B cell (primary cell): ENCODE data around the gene SDCCAG8. TPM values are rescaled to one million over a fixed set of nuclear protein-coding genes. Genes with fewer than 3 reads are reported as not detected.

ENCODE experiments used
- ATAC-seq: fragments of 200-7000 bp; cut with Tn5 transposase; one replicate; pipeline ENCODE4 v1.10.0; 2021; ENCODE audit warnings: low read depth, mild to moderate bottlenecking, moderate number of reproducible peaks, moderate library complexity
- CTCF ChIA-PET: fragments of 350-600 bp; sonication (Branson Sonifier 250); formaldehyde crosslinking; loops from one replicate; lab custom pipeline; 2021; ENCODE audit warnings: antibody characterized with exemption, inconsistent platforms; lab: Charles Lee
- POLR2A ChIA-PET: fragments of 350-600 bp; sonication (Branson Sonifier 250); formaldehyde crosslinking; loops from one replicate; lab custom pipeline; 2021; ENCODE audit warnings: antibody characterized with exemption; lab: Charles Lee
- DNase-seq: peaks from one replicate; pipeline ENCODE4 v3.0.0; 2013
- H2AFZ ChIP-seq: 2 replicates; pipeline ENCODE4 v1.6.1; 2012; ENCODE audit warnings: mild to moderate bottlenecking, low read depth, low read length; ENCODE audit not compliant: insufficient read depth, poor library complexity, severe bottlenecking
- H3K27ac ChIP-seq, 2 donors: 1 replicate in 1 of 2; 2 replicates in 1 of 2; pipeline ENCODE4 v1.5.1; 2012 to 2013; ENCODE audit warnings: low read length in 2 of 2, mild to moderate bottlenecking in 2 of 2, moderate library complexity in 1 of 2
- H3K27me3 ChIP-seq, 4 experiments: fragments of 200-600 bp in 1 of 4; sonication (generic) in 1 of 4; replicated peaks in 1 of 4; 1 replicate in 2 of 4; 2 replicates in 2 of 4; pipeline versions ENCODE4 v1.6.1 to v1.7.0; 2013 to 2016; ENCODE audit warnings: low read length in 3 of 4, mild to moderate bottlenecking in 2 of 4, mixed read lengths in 1 of 4, moderate library complexity in 1 of 4; ENCODE audit not compliant: insufficient read depth in 4 of 4, control insufficient read depth in 3 of 4; ENCODE audit errors: control extremely low read depth in 1 of 4
- H3K36me3 ChIP-seq, 2 experiments: replicated peaks in 1 of 2; 1 replicate in 1 of 2; 2 replicates in 1 of 2; pipeline versions ENCODE4 v1.6.1 to v1.7.1; 2013; ENCODE audit warnings: low read length in 1 of 2; ENCODE audit not compliant: insufficient read depth in 2 of 2, control insufficient read depth in 1 of 2; ENCODE audit errors: control extremely low read depth in 1 of 2, extremely low read depth in 1 of 2
- H3K4me1 ChIP-seq, 2 donors: fragments of 200-600 bp in 1 of 2; sonication (generic) in 1 of 2; 1 replicate in 1 of 2; 2 replicates in 1 of 2; pipeline versions ENCODE4 v1.5.1 to v1.6.1; 2013 to 2017; ENCODE audit warnings: low read length in 2 of 2; ENCODE audit not compliant: control insufficient read depth in 2 of 2, insufficient read depth in 2 of 2
- H3K4me2 ChIP-seq: replicated peaks from 2 replicates; pipeline ENCODE3; 2012; ENCODE audit warnings: mild to moderate bottlenecking, low read depth, low read length; ENCODE audit not compliant: poor library complexity, severe bottlenecking
- H3K4me3 ChIP-seq, 5 experiments: fragments of 200-600 bp in 1 of 5; sonication (generic) in 1 of 5; 1 replicate in 3 of 5; 2 replicates in 2 of 5; pipeline versions ENCODE4 v1.5.1 to v1.7.0; 2011 to 2016; ENCODE audit warnings: low read length in 4 of 5, mild to moderate bottlenecking in 4 of 5, low read depth in 2 of 5, control low read depth in 1 of 5, moderate library complexity in 1 of 5; ENCODE audit not compliant: insufficient read depth in 1 of 5; ENCODE audit errors: control extremely low read depth in 1 of 5, extremely low read depth in 1 of 5
- H3K79me2 ChIP-seq: fragments of 200-600 bp; sonication (generic); one replicate; pipeline ENCODE4 v1.6.0; 2016; ENCODE audit warnings: low read length; ENCODE audit not compliant: control insufficient read depth, insufficient read depth
- H3K9ac ChIP-seq: fragments of 200-600 bp; sonication (generic); 2 replicates; pipeline ENCODE4 v1.6.1; 2017; ENCODE audit warnings: mild to moderate bottlenecking, low read length, moderate library complexity
- H3K9me3 ChIP-seq, 3 donors: one replicate each; pipeline versions ENCODE4 v1.6.1 to v1.7.1; 2013; ENCODE audit warnings: low read length in 2 of 3; ENCODE audit not compliant: control insufficient read depth in 2 of 3, insufficient read depth in 1 of 3; ENCODE audit errors: control extremely low read depth in 1 of 3
- H4K20me1 ChIP-seq: 2 replicates; pipeline ENCODE4 v1.6.0; 2012; ENCODE audit warnings: mild to moderate bottlenecking, low read length; ENCODE audit not compliant: insufficient read depth, control insufficient read depth, poor library complexity, severe bottlenecking
- H3K27ac Mint-ChIP-seq: one replicate; pipeline ENCODE4 v1.8.0; 2021; ENCODE audit warnings: mixed read lengths
- H3K27me3 Mint-ChIP-seq: one replicate; pipeline ENCODE4 v1.8.0; 2021; ENCODE audit warnings: mixed read lengths
- H3K4me1 Mint-ChIP-seq: one replicate; pipeline ENCODE4 v1.8.0; 2021; ENCODE audit warnings: mixed read lengths
- H3K4me3 Mint-ChIP-seq: one replicate; pipeline ENCODE4 v1.8.0; 2021; ENCODE audit warnings: mixed read lengths
- H3K9me3 Mint-ChIP-seq: one replicate; pipeline ENCODE4 v1.8.0; 2022; ENCODE audit warnings: mixed read lengths; ENCODE audit not compliant: insufficient read depth
- EZH2 ChIP-seq: IDR thresholded peaks from 2 replicates; pipeline ENCODE4 v1.6.1; 2012; ENCODE audit warnings: borderline replicate concordance, low read depth, mild to moderate bottlenecking, moderate library complexity, low read length; ENCODE audit not compliant: insufficient read depth, poor library complexity, severe bottlenecking
- WGBS: methylation state at CpG from one replicate; pipeline ENCODE4 v1.1.5; 2013; ENCODE audit warnings: missing lambda C conversion rate; ENCODE audit not compliant: insufficient coverage; 5-methylcytosine and 5-hydroxymethylcytosine counted together
- intact Hi-C: fragments of 100-400 bp; cut with micrococcal nuclease; formaldehyde crosslinking; loops from one replicate; pipeline ENCODE4 v1.10.0; 2022
- polyA plus RNA-seq: library from polyadenylated mRNA; depleted of rRNA; stranded (reverse); fragments of >200 nt; gene quantifications from 2 replicates; pipeline ENCODE4 v1.2.3, GENCODE V29; 2012
- total RNA-seq, 2 donors: library from RNA; stranded (reverse); fragments of 120-200 nt in 1 of 2; gene quantifications; 1 replicate in 1 of 2; 2 replicates in 1 of 2; pipeline versions ENCODE4 v1.2.3 to v1.2.4, GENCODE V29; 2013 to 2022
- TF ChIP-seq, protein P1 (sequence below): fragments of 200-600 bp; IDR thresholded peaks from one replicate; pipeline ENCODE4 v1.8.0; 2022; ENCODE audit warnings: antibody characterized with exemption, mild to moderate bottlenecking

The SDCCAG8 gene
- total and polyA plus RNA-seq, 2 donors (not counting 1 experiment from before 2014, with no cell fraction given) = 37.1 to 60.7 TPM

DNA sequence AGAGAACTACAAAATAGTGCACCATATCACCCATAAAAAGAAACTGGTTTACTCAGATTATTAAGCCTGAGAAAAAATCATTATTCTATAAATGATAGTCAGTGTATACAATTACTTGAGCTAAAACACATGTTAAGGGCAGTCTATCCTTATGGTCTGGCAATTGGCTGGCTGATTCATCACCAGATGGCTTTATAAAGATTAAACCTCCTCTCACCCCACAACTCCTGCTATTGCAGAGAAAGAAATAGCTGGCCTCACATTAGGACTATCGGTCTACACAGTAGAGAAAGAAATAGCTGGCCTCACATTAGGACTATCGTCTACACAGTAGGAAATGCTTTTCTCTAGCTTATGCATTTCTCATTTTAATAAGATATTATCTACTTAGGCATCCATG, 21.9 kb upstream of the SDCCAG8 start:
- H3K27me3 ChIP-seq = no peaks in the 10 kb centered on the region
- peaks cover 10 to 18% of the 10 kb centered on the region in 2 experiments for H3K36me3 ChIP-seq
- Mint-ChIP-seq H3K27me3 (no peaks in the 10 kb centered on the region), H3K4me1 (peaks cover 24% of the 10 kb centered on the region), H3K9me3 (peaks cover 18% of the 10 kb centered on the region), H3K27ac (no peak overlapping the region), H3K4me3 (no peak overlapping the region)
- no peak overlapping the region for H3K27ac ChIP-seq
- H3K4me1 ChIP-seq = peaks cover 8 to 11% of the 10 kb centered on the region in 2 donors
- H3K4me2 ChIP-seq = no peak overlapping the region
- H4K20me1 ChIP-seq = peaks cover 23% of the 10 kb centered on the region
- no peak for TF ChIP-seq EZH2
- TF ChIP-seq, protein P1, sequence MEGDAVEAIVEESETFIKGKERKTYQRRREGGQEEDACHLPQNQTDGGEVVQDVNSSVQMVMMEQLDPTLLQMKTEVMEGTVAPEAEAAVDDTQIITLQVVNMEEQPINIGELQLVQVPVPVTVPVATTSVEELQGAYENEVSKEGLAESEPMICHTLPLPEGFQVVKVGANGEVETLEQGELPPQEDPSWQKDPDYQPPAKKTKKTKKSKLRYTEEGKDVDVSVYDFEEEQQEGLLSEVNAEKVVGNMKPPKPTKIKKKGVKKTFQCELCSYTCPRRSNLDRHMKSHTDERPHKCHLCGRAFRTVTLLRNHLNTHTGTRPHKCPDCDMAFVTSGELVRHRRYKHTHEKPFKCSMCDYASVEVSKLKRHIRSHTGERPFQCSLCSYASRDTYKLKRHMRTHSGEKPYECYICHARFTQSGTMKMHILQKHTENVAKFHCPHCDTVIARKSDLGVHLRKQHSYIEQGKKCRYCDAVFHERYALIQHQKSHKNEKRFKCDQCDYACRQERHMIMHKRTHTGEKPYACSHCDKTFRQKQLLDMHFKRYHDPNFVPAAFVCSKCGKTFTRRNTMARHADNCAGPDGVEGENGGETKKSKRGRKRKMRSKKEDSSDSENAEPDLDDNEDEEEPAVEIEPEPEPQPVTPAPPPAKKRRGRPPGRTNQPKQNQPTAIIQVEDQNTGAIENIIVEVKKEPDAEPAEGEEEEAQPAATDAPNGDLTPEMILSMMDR = no peak
- CTCF ChIA-PET = no interaction called here
- intact Hi-C loops = loop anchor here (5.0 kb wide), 1 partner anchor 38 kb away; no protein-coding TSS in a partner anchor
- DNase-seq = no peak
- H2AFZ ChIP-seq = no peak overlapping the region
- peaks cover 18 to 32% (median 19%) of the 10 kb centered on the region in 3 donors for H3K9me3 ChIP-seq
- peaks cover 85% of the 10 kb centered on the region for H3K79me2 ChIP-seq
- POLR2A ChIA-PET = no interaction called here
- H3K4me3 ChIP-seq = no peak overlapping the region
- WGBS = no CpG with 5 or more reads among the region's 2 CpGs
- no peak overlapping the region for H3K9ac ChIP-seq
- no peak for ATAC-seq

DNA sequence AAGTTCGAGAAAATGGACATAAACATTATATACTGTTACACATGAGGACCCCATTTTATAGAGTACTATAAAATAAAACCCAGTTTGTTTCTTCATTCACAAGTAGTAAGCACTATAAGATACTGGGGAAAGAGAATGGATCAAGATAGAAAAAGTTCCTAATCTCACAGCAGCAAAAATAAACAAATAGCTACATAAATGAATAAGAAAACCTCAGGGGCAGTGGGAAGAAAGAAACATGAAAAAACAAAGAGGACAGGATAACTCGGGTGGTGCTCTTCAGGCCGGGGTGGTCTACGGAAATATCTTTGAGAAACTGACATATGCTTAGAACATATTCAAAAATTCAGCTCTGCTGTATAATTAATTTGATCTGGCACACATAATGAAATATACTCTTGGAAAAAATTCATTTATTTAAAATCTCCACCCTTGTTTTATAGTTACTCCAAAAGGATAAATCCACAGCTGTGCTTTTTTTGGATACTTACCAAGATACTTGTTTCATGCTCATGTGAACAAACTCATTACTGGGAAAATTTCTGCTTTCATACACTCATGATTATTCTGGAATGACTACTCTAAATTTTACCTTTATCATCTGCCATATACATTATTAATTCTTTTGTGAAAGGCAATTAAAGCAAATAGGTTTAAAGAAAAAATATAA, 20.7 kb upstream of the SDCCAG8 start:
- WGBS = no CpG with 5 or more reads among the region's 4 CpGs
- no peak overlapping the region for H3K27ac ChIP-seq
- H3K9me3 ChIP-seq = peaks cover 11 to 20% (median 14%) of the 10 kb centered on the region in 3 donors
- no peak overlapping the region for H3K9ac ChIP-seq
- ATAC-seq (no peak), DNase-seq (no peak)
- H3K27ac Mint-ChIP-seq = no peak overlapping the region
- H3K4me1 Mint-ChIP-seq = peaks cover 29% of the 10 kb centered on the region
- no peak overlapping the region for H3K4me3 Mint-ChIP-seq
- ChIA-PET POLR2A (no interaction called here), CTCF (no interaction called here)
- intact Hi-C loops = loop anchor here (5.0 kb wide), 1 partner anchor 37 kb away; no protein-coding TSS in a partner anchor
- H4K20me1 ChIP-seq = peaks cover 23% of the 10 kb centered on the region
- H3K36me3 ChIP-seq = peaks cover 5 to 12% of the 10 kb centered on the region in 2 experiments
- no peak overlapping the region for H3K4me2 ChIP-seq
- H2AFZ ChIP-seq = no peak overlapping the region
- TF ChIP-seq, protein P1 = no peak
- no peak for TF ChIP-seq EZH2
- H3K27me3 ChIP-seq = no peaks in the 10 kb centered on the region
- H3K9me3 Mint-ChIP-seq = peaks cover 12% of the 10 kb centered on the region
- no peak overlapping the region for H3K4me3 ChIP-seq
- H3K27me3 Mint-ChIP-seq = no peaks in the 10 kb centered on the region
- peaks cover 85% of the 10 kb centered on the region for H3K79me2 ChIP-seq
- peaks cover 8 to 11% of the 10 kb centered on the region in 2 donors for H3K4me1 ChIP-seq
